ENCODE measurements around the gene SLC22A7. TPM values are rescaled to one million over a fixed set of nuclear protein-coding genes. Genes with fewer than 3 reads are reported as not detected.

SLC22A7 gene
- total RNA-seq, 2 experiments from 2014 or later = not detected

GRCh38 chr6:43290339-43290904, 7.6 kb upstream of the SLC22A7 start:
- no peak for DNase-seq
- CTCF ChIA-PET = interaction anchor here (0.6 kb wide), 1 partner anchor 9 kb away, joined by 3 read pairs; no protein-coding TSS in a partner anchor
- Mint-ChIP-seq H3K4me1 (peaks cover 1% of the 10 kb centered on the region), H3K4me3 (no peak overlapping the region), H3K36me3 (ENCODE audit: low read depth) (no peaks in the 10 kb centered on the region), H3K9me3 (no peaks in the 10 kb centered on the region), H3K27me3 (peaks cover 20% of the 10 kb centered on the region), H3K27ac (no peak overlapping the region)
- POLR2A ChIA-PET = no interaction called here

- ChIA-PET CTCF (interaction anchor here (0.6 to 1.7 kb wide), 2 partner anchors 9 to 425 kb away, joined by 3 to 4 read pairs; no protein-coding TSS in a partner anchor), POLR2A (no interaction called here)
- no peak for DNase-seq
- H3K4me1 Mint-ChIP-seq = no peaks in the 10 kb centered on the region
- H3K36me3 Mint-ChIP-seq (ENCODE audit: low read depth) = no peaks in the 10 kb centered on the region
- no peak overlapping the region for H3K4me3 Mint-ChIP-seq
- peaks cover 15% of the 10 kb centered on the region for H3K27me3 Mint-ChIP-seq
- H3K27ac Mint-ChIP-seq = no peak overlapping the region
- H3K9me3 Mint-ChIP-seq = no peaks in the 10 kb centered on the region
Measured at GRCh38 chr6:43290905-43291355, 7.1 kb upstream of the SLC22A7 start.

- DNase-seq = no peak
- H3K27ac Mint-ChIP-seq = no peak overlapping the region
- H3K4me1 Mint-ChIP-seq = no peaks in the 10 kb centered on the region
- H3K36me3 Mint-ChIP-seq (ENCODE audit: low read depth) = no peaks in the 10 kb centered on the region
- peaks cover 9% of the 10 kb centered on the region for H3K27me3 Mint-ChIP-seq
- H3K9me3 Mint-ChIP-seq = no peaks in the 10 kb centered on the region
- POLR2A ChIA-PET = no interaction called here
- no peak overlapping the region for H3K4me3 Mint-ChIP-seq
- CTCF ChIA-PET = interaction anchor here (0.6 to 1.7 kb wide), 2 partner anchors 9 to 725 kb away, joined by 4 read pairs; no protein-coding TSS in a partner anchor
Measured at GRCh38 chr6:43291708-43292107, 6.4 kb upstream of the SLC22A7 start.

GRCh38 chr6:43292341-43292740, 5.7 kb upstream of the SLC22A7 start:
- Mint-ChIP-seq H3K36me3 (ENCODE audit: low read depth) (no peaks in the 10 kb centered on the region), H3K4me1 (no peaks in the 10 kb centered on the region), H3K4me3 (no peak overlapping the region), H3K9me3 (no peaks in the 10 kb centered on the region), H3K27ac (no peak overlapping the region), H3K27me3 (peaks cover 8% of the 10 kb centered on the region)
- CTCF ChIA-PET = interaction anchor here (0.6 to 1.7 kb wide), 3 partner anchors 10 to 726 kb away, joined by 3 to 4 read pairs (median 4); no protein-coding TSS in a partner anchor
- POLR2A ChIA-PET = interaction anchor here (0.6 kb wide), 1 partner anchor 215 kb away, joined by 3 read pairs; no protein-coding TSS in a partner anchor
- DNase-seq = no peak

- Mint-ChIP-seq H3K4me3 (no peak overlapping the region), H3K9me3 (no peaks in the 10 kb centered on the region), H3K27ac (no peak overlapping the region), H3K36me3 (ENCODE audit: low read depth) (no peaks in the 10 kb centered on the region), H3K4me1 (no peaks in the 10 kb centered on the region), H3K27me3 (peaks cover 8% of the 10 kb centered on the region)
- CTCF ChIA-PET = interaction anchor here (0.7 to 1.7 kb wide), 2 partner anchors 11 to 205 kb away, joined by 3 to 4 read pairs; no protein-coding TSS in a partner anchor
- POLR2A ChIA-PET = interaction anchor here (0.6 kb wide), 1 partner anchor 215 kb away, joined by 3 read pairs; no protein-coding TSS in a partner anchor
- DNase-seq = no peak
Measured at GRCh38 chr6:43292763-43293318, 5.2 kb upstream of the SLC22A7 start.

- Mint-ChIP-seq H3K9me3 (no peaks in the 10 kb centered on the region), H3K36me3 (ENCODE audit: low read depth) (no peaks in the 10 kb centered on the region), H3K27me3 (peaks cover 7% of the 10 kb centered on the region), H3K4me3 (no peak overlapping the region), H3K4me1 (no peaks in the 10 kb centered on the region), H3K27ac (no peak overlapping the region)
- ChIA-PET POLR2A (no interaction called here), CTCF (no interaction called here)
- no peak for DNase-seq
Measured at GRCh38 chr6:43293698-43294097, 4.4 kb upstream of the SLC22A7 start.

GRCh38 chr6:43294536-43294935, 3.5 kb upstream of the SLC22A7 start:
- H3K4me3 Mint-ChIP-seq = no peak overlapping the region
- ChIA-PET POLR2A (no interaction called here), CTCF (no interaction called here)
- H3K9me3 Mint-ChIP-seq = no peaks in the 10 kb centered on the region
- H3K4me1 Mint-ChIP-seq = no peaks in the 10 kb centered on the region
- no peak overlapping the region for H3K27ac Mint-ChIP-seq
- no peak for DNase-seq
- H3K27me3 Mint-ChIP-seq = peaks cover 10% of the 10 kb centered on the region
- H3K36me3 Mint-ChIP-seq (ENCODE audit: low read depth) = no peaks in the 10 kb centered on the region

- POLR2A ChIA-PET = no interaction called here
- H3K4me1 Mint-ChIP-seq = no peaks in the 10 kb centered on the region
- no peaks in the 10 kb centered on the region for H3K9me3 Mint-ChIP-seq
- CTCF ChIA-PET = interaction anchor here (0.6 to 2.3 kb wide), 5 partner anchors 12 to 377 kb away, joined by 3 to 16 read pairs (median 3); partner anchors contain the start of gene CRIP3
- H3K27ac Mint-ChIP-seq = no peak overlapping the region
- no peaks in the 10 kb centered on the region for H3K36me3 Mint-ChIP-seq (ENCODE audit: low read depth)
- peaks cover 9% of the 10 kb centered on the region for H3K27me3 Mint-ChIP-seq
- DNase-seq = no peak
- no peak overlapping the region for H3K4me3 Mint-ChIP-seq
Measured at GRCh38 chr6:43295456-43295855, 2.6 kb upstream of the SLC22A7 start.

- CTCF ChIA-PET = interaction anchor here (0.6 to 2.3 kb wide), 8 partner anchors 11 to 509 kb away, joined by 3 to 16 read pairs (median 4); partner anchors contain the start of genes CRIP3 and DNPH1
- H3K4me1 Mint-ChIP-seq = no peaks in the 10 kb centered on the region
Measured at GRCh38 chr6:43296780-43297497, 1.1 kb upstream of the SLC22A7 start.

GRCh38 chr6:43298565-43299337, 691 bp downstream of the SLC22A7 start:
- ChIA-PET POLR2A (interaction anchor here (0.7 kb wide), 1 partner anchor 23 kb away, joined by 3 read pairs; no protein-coding TSS in a partner anchor), CTCF (interaction anchor here (1.1 to 2.0 kb wide), 3 partner anchors 10 to 23 kb away, joined by 3 to 9 read pairs (median 4); partner anchors contain the start of gene CRIP3)
- Mint-ChIP-seq H3K9me3 (no peaks in the 10 kb centered on the region), H3K36me3 (ENCODE audit: low read depth) (no peaks in the 10 kb centered on the region), H3K27me3 (peaks cover 8% of the 10 kb centered on the region), H3K4me1 (no peaks in the 10 kb centered on the region), H3K4me3 (no peak overlapping the region), H3K27ac (no peak overlapping the region)
- DNase-seq = no peak

More at GRCh38 chr6:43296780-43297497, 1.1 kb upstream of the SLC22A7 start:
- no peak for DNase-seq
- H3K27ac Mint-ChIP-seq = no peak overlapping the region
- peaks cover 8% of the 10 kb centered on the region for H3K27me3 Mint-ChIP-seq
- H3K9me3 Mint-ChIP-seq = no peaks in the 10 kb centered on the region
- H3K36me3 Mint-ChIP-seq (ENCODE audit: low read depth) = no peaks in the 10 kb centered on the region
- POLR2A ChIA-PET = no interaction called here
- no peak overlapping the region for H3K4me3 Mint-ChIP-seq

GRCh38 chr6:43299338-43300293, 1.6 kb downstream of the SLC22A7 start:
- H3K36me3 Mint-ChIP-seq (ENCODE audit: low read depth) = no peaks in the 10 kb centered on the region
- H3K4me1 Mint-ChIP-seq = no peaks in the 10 kb centered on the region
- DNase-seq = no peak
- no peak overlapping the region for H3K4me3 Mint-ChIP-seq
- H3K27ac Mint-ChIP-seq = no peak overlapping the region
- peaks cover 8% of the 10 kb centered on the region for H3K27me3 Mint-ChIP-seq
- no peaks in the 10 kb centered on the region for H3K9me3 Mint-ChIP-seq
- ChIA-PET POLR2A (interaction anchor here (0.7 kb wide), 1 partner anchor 22 kb away, joined by 3 read pairs; no protein-coding TSS in a partner anchor), CTCF (interaction anchor here (1.0 to 2.0 kb wide), 4 partner anchors 9 to 127 kb away, joined by 3 to 9 read pairs (median 4); partner anchors contain the start of gene CRIP3)

Measured in activated CD4-positive, alpha-beta T cell treated with anti-CD3 and anti-CD28 coated beads, Interleukin-2, amount 10 ng/mL, durations not matched to agents 7 days and 5 days (primary cell).